Activated CD8-positive, alpha-beta T cell treated with anti-CD3 and anti-CD28 coated beads for 36 hours (primary cell): ENCODE measurements around the gene DDO. TPM values are rescaled to one million over a fixed set of nuclear protein-coding genes. Genes with fewer than 3 reads are reported as not detected.

Experiments
- ATAC-seq: fragments of 200-7000 bp; cut with Tn5 transposase; one replicate; pipeline ENCODE4 v1.10.0; 2021; ENCODE audit warnings: mild to moderate bottlenecking, moderate library complexity
- CTCF ChIA-PET: fragments of 350-600 bp; sonication (Branson Sonifier 250); formaldehyde crosslinking; loops from one replicate; lab custom pipeline; 2021; ENCODE audit warnings: antibody characterized with exemption; lab: Charles Lee
- POLR2A ChIA-PET: fragments of 350-600 bp; sonication (Branson Sonifier 250); formaldehyde crosslinking; loops from one replicate; lab custom pipeline; 2021; ENCODE audit warnings: antibody characterized with exemption; lab: Charles Lee
- DNase-seq: peaks from one replicate; pipeline ENCODE4 v3.0.0-alpha.2; 2020
- H3K27ac Mint-ChIP-seq: one replicate; pipeline ENCODE4 v1.8.0; 2021; ENCODE audit warnings: mild to moderate bottlenecking, mixed read lengths
- H3K27me3 Mint-ChIP-seq: one replicate; pipeline ENCODE4 v1.8.0; 2021; ENCODE audit warnings: mixed read lengths
- H3K36me3 Mint-ChIP-seq: one replicate; pipeline ENCODE4 v1.8.0; 2021; ENCODE audit warnings: low read depth, mixed read lengths
- H3K4me1 Mint-ChIP-seq: one replicate; pipeline ENCODE4 v1.8.0; 2021; ENCODE audit warnings: low read depth, mixed read lengths
- H3K4me3 Mint-ChIP-seq: one replicate; pipeline ENCODE4 v1.8.0; 2021; ENCODE audit warnings: mild to moderate bottlenecking, moderate library complexity, mixed read lengths
- H3K9me3 Mint-ChIP-seq: one replicate; pipeline ENCODE4 v1.8.0; 2021; ENCODE audit warnings: mixed read lengths
- intact Hi-C: fragments of 100-400 bp; cut with micrococcal nuclease; formaldehyde crosslinking; loops from one replicate; pipeline ENCODE4 v1.10.0; 2022
- total RNA-seq, 2 experiments: library from RNA; stranded (reverse); gene quantifications; one replicate each; pipeline ENCODE4 v1.2.3, GENCODE V29; 2021
- TF ChIP-seq, protein P1 (sequence below): fragments of 200-600 bp; IDR thresholded peaks from one replicate; pipeline ENCODE4 v1.8.0; 2022; ENCODE audit warnings: antibody characterized with exemption, mild to moderate bottlenecking

Gene DDO
- total RNA-seq, 2 experiments from 2014 or later = not detected

DNA sequence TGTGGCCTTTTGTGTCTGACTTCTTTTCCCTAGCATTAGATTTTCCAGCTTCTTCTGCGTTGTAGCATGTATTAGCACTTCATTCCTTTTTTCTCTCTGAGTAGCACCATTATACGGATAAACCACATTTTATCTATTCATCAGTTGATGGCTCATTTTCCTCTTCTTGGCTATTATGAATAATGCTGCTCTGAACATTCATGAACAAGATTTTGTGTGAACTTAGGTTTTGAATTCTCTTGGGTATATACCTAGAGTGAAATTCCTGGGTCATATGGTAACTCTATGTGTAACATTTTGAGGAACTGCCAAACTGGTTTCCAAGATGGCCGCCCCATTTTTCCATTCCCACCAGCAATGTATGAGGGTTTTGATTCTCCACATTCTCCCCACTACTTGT, 32.4 kb upstream of the DDO start:
- TF ChIP-seq, protein P1, sequence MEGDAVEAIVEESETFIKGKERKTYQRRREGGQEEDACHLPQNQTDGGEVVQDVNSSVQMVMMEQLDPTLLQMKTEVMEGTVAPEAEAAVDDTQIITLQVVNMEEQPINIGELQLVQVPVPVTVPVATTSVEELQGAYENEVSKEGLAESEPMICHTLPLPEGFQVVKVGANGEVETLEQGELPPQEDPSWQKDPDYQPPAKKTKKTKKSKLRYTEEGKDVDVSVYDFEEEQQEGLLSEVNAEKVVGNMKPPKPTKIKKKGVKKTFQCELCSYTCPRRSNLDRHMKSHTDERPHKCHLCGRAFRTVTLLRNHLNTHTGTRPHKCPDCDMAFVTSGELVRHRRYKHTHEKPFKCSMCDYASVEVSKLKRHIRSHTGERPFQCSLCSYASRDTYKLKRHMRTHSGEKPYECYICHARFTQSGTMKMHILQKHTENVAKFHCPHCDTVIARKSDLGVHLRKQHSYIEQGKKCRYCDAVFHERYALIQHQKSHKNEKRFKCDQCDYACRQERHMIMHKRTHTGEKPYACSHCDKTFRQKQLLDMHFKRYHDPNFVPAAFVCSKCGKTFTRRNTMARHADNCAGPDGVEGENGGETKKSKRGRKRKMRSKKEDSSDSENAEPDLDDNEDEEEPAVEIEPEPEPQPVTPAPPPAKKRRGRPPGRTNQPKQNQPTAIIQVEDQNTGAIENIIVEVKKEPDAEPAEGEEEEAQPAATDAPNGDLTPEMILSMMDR = no peak
- intact Hi-C loops = no loop called here
- no peak for ATAC-seq
- Mint-ChIP-seq H3K4me3 (no peak overlapping the region), H3K4me1 (no peaks in the 10 kb centered on the region), H3K9me3 (no peaks in the 10 kb centered on the region), H3K27ac (no peak overlapping the region), H3K36me3 (no peaks in the 10 kb centered on the region), H3K27me3 (peaks cover 2% of the 10 kb centered on the region)
- ChIA-PET CTCF (no interaction called here), POLR2A (no interaction called here)
- DNase-seq = no peak

DNA sequence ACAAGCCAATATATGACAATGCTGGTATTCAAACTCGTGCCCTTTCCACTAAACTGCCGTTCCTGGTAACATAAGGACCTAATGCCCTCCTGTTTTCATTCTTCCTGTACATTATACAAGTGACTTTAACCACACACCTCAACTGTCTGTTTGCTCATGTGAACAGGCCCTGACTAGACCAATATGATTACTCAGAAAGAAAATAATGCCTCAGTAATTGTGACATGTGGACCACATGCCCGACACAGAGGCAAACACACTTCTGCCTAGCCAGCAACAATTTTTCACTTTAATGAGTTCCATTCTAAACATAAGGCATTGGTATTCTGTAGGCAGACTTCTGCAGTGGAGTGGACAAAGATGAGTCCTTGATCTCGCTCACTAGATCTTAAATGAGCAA, 31.0 kb upstream of the DDO start:
- Mint-ChIP-seq H3K27ac (no peak overlapping the region), H3K9me3 (no peaks in the 10 kb centered on the region), H3K27me3 (peaks cover 2% of the 10 kb centered on the region), H3K4me1 (no peaks in the 10 kb centered on the region), H3K4me3 (no peak overlapping the region), H3K36me3 (no peaks in the 10 kb centered on the region)
- TF ChIP-seq, protein P1 = no peak
- CTCF ChIA-PET = no interaction called here
- POLR2A ChIA-PET = no interaction called here
- ATAC-seq (no peak), DNase-seq (no peak)
- intact Hi-C loops = no loop called here

DNA sequence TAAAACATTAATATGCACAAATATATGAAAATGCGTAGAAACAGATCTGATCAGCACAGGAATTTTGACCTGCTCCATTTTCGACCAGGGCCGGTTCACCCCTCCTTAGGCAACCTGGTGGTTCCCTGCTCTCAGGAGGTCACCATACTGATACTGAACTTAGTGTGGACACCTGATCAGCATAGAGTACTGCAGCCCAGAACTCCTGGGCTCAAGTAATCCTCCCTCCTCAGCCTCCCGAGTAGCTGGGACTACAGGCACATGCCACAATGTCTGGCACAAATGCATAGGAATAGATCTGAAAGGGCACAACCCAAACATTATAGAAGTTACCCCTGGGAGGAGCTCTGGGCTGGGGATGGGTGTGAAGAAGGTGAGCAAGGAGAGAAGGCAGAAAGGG, 24.7 kb upstream of the DDO start:
- Mint-ChIP-seq H3K9me3 (no peaks in the 10 kb centered on the region), H3K27me3 (peaks cover 2% of the 10 kb centered on the region), H3K4me3 (no peak overlapping the region), H3K27ac (no peak overlapping the region), H3K4me1 (no peaks in the 10 kb centered on the region), H3K36me3 (no peaks in the 10 kb centered on the region)
- TF ChIP-seq, protein P1 = no peak
- POLR2A ChIA-PET = no interaction called here
- ATAC-seq = no peak
- CTCF ChIA-PET = interaction anchor here (1.2 kb wide), 1 partner anchor 8 kb away, joined by 3 read pairs; no protein-coding TSS in a partner anchor
- no peak for DNase-seq
- intact Hi-C loops = no loop called here

DNA sequence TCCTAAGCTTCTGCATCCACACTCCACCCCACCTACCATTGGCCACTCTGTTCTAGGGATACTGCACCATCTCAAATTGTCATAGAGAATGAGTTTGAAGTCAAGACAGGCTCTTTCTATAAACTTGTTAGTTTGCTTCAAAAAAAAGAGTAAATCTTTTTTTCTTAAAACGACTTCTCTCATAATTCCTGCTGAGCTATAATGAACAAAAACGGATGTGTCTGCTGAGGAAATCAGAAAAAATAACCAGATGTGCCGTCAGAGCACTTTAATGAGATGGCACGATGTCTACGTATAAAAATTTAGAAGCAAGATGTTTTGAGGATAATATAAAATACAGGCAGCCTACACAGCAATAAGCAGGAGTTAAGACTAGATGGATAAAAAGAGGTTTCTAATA, 24.0 kb upstream of the DDO start:
- H3K27me3 Mint-ChIP-seq = peaks cover 2% of the 10 kb centered on the region
- intact Hi-C loops = no loop called here
- no peak overlapping the region for H3K4me3 Mint-ChIP-seq
- TF ChIP-seq, protein P1 = no peak
- DNase-seq (no peak), ATAC-seq (no peak)
- no peak overlapping the region for H3K27ac Mint-ChIP-seq
- no peaks in the 10 kb centered on the region for H3K4me1 Mint-ChIP-seq
- H3K9me3 Mint-ChIP-seq = no peaks in the 10 kb centered on the region
- no peaks in the 10 kb centered on the region for H3K36me3 Mint-ChIP-seq
- CTCF ChIA-PET = no interaction called here
- POLR2A ChIA-PET = no interaction called here

DNA sequence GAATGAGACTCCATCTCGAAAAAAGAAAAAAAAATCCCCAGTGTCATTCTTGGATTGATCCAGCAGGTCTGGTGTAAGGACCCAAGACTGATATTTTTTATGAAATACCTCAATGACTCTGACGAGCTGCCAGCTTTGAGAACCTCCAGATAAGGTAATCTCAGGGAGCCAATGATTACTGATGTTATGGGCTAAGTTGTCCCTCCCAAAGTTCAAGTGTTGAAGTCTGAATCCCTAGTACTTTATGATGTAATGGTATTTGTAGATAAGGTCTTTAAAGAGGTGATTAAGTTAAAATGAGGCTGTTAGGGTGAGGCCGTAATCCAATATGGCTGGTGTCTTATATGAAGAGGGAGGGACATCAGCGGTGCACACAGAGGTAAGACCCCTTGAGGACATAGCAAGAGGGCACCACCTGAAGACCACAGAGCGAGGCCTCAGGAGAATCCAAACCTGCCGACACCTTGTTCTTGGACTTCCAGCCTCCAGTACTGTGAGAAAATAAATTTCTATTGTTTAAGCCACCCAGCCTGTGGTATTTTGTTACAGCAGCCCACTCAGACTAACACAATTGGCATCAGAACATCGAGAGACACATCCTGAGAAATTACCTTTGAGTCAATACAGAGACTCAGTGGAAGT, 19.7 kb upstream of the DDO start:
- POLR2A ChIA-PET = no interaction called here

More for the DNA sequence above, 19.7 kb upstream of the DDO start:
- Mint-ChIP-seq H3K9me3 (no peaks in the 10 kb centered on the region), H3K27me3 (no peaks in the 10 kb centered on the region), H3K4me3 (no peak overlapping the region), H3K36me3 (no peaks in the 10 kb centered on the region), H3K27ac (no peak overlapping the region), H3K4me1 (no peaks in the 10 kb centered on the region)
- ATAC-seq (no peak), DNase-seq (no peak)
- intact Hi-C loops = no loop called here
- CTCF ChIA-PET = no interaction called here
- TF ChIP-seq, protein P1 = no peak
